SH-SY5Y (cell line): ENCODE measurements around the gene SEMA4D.

ENCODE experiments used
- GATA2 ChIP-seq: IDR thresholded peaks from 2 replicates; pipeline ENCODE4 v1.6.1; 2011; ENCODE audit warnings: mild to moderate bottlenecking, low read depth, low read length
- GATA3 ChIP-seq: IDR thresholded peaks from 2 replicates; pipeline ENCODE4 v1.6.1; 2011; ENCODE audit warnings: low read depth, mild to moderate bottlenecking, low read length, moderate library complexity

DNA sequence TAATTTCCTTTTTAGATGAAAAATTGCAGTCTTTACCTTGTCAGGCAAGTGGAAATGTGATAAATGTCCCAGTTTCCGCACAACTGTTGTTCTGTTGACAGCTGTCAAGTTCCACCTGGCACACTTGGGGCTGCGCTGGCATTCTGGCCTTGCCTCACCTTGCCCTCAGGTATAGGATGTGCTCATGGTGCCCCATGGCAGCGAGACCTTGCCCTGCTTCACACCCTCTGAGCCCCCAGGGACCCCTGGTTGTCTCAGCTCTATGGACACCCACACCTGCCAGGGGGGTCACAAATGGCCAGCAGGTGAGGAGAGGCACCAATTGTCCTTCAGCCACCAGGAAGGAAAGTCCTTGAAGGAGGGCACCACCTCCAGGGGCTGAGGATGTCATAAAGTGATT is 37.5 kb upstream of the SEMA4D start:
- TF ChIP-seq GATA2: no peak
- TF ChIP-seq GATA3: no peak
